Fibroblast of villous mesenchyme (primary cell): ENCODE measurements around the gene SERPINI1. TPM values are rescaled to one million over a fixed set of nuclear protein-coding genes. Genes with fewer than 3 reads are reported as not detected.

ENCODE experiments used
- DNase-seq: peaks from one replicate; pipeline ENCODE4 v3.0.0-alpha.2; 2010; ENCODE audit warnings: low read depth
- H3K4me3 ChIP-seq: 2 replicates; pipeline ENCODE4 v1.5.1; 2011; ENCODE audit warnings: low read depth, mild to moderate bottlenecking, low read length
- CTCF ChIP-seq: IDR thresholded peaks from 2 replicates; pipeline ENCODE4 v1.5.1; 2012; ENCODE audit warnings: low read depth, mild to moderate bottlenecking, low read length; ENCODE audit not compliant: insufficient read depth
- total RNA-seq: library from RNA; depleted of rRNA; stranded (reverse); fragments of >200 nt; gene quantifications from 2 replicates; pipeline ENCODE4 v1.2.3, GENCODE V29; 2012

SERPINI1 gene
- 2.2 and 2.6 TPM in 2 replicates for total RNA-seq

GRCh38 chr3:167735233-167736138 is at the start of gene SERPINI1:
SERPINI1 (plus strand) TSS chr3:167735721; CDS start chr3:167789129, 53,408 bp downstream.
- peak within 1 kb of the TSS; percentile 98 for H3K4me3 ChIP-seq
- peak; percentile 90 for DNase-seq
- TF ChIP-seq CTCF: no peak

- no peak overlapping the region for H3K4me3 ChIP-seq
- no peak for DNase-seq
- no peak for TF ChIP-seq CTCF
These were observed 44.2 kb upstream of the SERPINI1 start for GRCh38 chr3:167691366-167691765.

GRCh38 chr3:167694121-167694520 is 41.4 kb upstream of the SERPINI1 start:
- TF ChIP-seq CTCF: no peak
- H3K4me3 ChIP-seq: no peak overlapping the region
- no peak for DNase-seq

- no peak overlapping the region for H3K4me3 ChIP-seq
- TF ChIP-seq CTCF: no peak
- DNase-seq: no peak
These were observed 35.5 kb upstream of the SERPINI1 start for GRCh38 chr3:167700046-167700445.

- no peak for DNase-seq
- TF ChIP-seq CTCF: no peak
- no peak overlapping the region for H3K4me3 ChIP-seq
These were observed 34.6 kb upstream of the SERPINI1 start for GRCh38 chr3:167700926-167701325.

GRCh38 chr3:167705840-167706239 is 29.7 kb upstream of the SERPINI1 start:
- TF ChIP-seq CTCF: no peak
- no peak overlapping the region for H3K4me3 ChIP-seq
- peak; percentile 49 for DNase-seq
